ENCODE data around the gene CFAP46.
A peak's percentile ranks its signal among the peaks of the same experiment; 100 is the strongest.

- 0 out of 4 replicates have a peak, but pooled peaks of 1 of the 2 experiments have one; percentile 22 for TF ChIP-seq CTCF (conservative IDR thresholded peaks at IDR 0.05; ENCODE audit: low read depth in 2 of 2)
- TF ChIP-seq POLR2AphosphoS5 (IDR thresholded peaks at IDR 0.05; ENCODE audit: low read depth), result no peak
- no peak for TF ChIP-seq EZH2 (IDR thresholded peaks at IDR 0.05; ENCODE audit: low read depth, unreplicated experiment)
- no peak for TF ChIP-seq REST (IDR thresholded peaks at IDR 0.05; ENCODE audit: unreplicated experiment)
- TF ChIP-seq JUNB (IDR thresholded peaks at IDR 0.05; ENCODE audit: unreplicated experiment), result no peak
- TF ChIP-seq EZH2phosphoT487 (IDR thresholded peaks at IDR 0.05; ENCODE audit: unreplicated experiment), result no peak
- no peak for TF ChIP-seq STAT1 (IDR thresholded peaks at IDR 0.05; ENCODE audit: unreplicated experiment)
- no peak for TF ChIP-seq NANOG (IDR thresholded peaks at IDR 0.05; ENCODE audit: borderline replicate concordance)
- no peak for TF ChIP-seq CREB1 (CRISPR knock-in tag; IDR thresholded peaks at IDR 0.05; ENCODE audit: low read depth)
- TF ChIP-seq ZNF114 (CRISPR knock-in tag; IDR thresholded peaks at IDR 0.05), result no peak
- TF ChIP-seq ETS1 (IDR thresholded peaks at IDR 0.05), result no peak
- TF ChIP-seq ZNF462 (CRISPR knock-in tag; IDR thresholded peaks at IDR 0.05), result no peak
Observed at GRCh38 chr10:132886211-132887099, 55.9 kb downstream of the CFAP46 start.
